GM19455 (cell line): ENCODE results near the gene PEPD.
"Not testable (repeated sequence)": the region's sequence is repeated elsewhere in the genome, so short reads cannot be mapped to it uniquely, and the experiment has no call there.

Source experiments
- ATAC-seq: cut with Tn5 transposase; IDR thresholded peaks from one replicate; pipeline ENCODE4 v1.9.1; 2021; ENCODE audit not compliant: unreplicated experiment

The PEPD gene

GRCh38 chr19:33521480-33522370 is at the start of gene PEPD:
TSS of gene PEPD (minus strand) at chr19:33521791. CDS start at chr19:33521760, 31 bp downstream.
- peak; percentile 84 for ATAC-seq

- no peak for ATAC-seq
These were observed 48.2 kb upstream of the PEPD start for GRCh38 chr19:33569821-33570220.

- no peak for ATAC-seq
These were observed 47.1 kb upstream of the PEPD start for GRCh38 chr19:33568706-33569105.

- ATAC-seq: no peak
These were observed 43.3 kb upstream of the PEPD start for GRCh38 chr19:33564836-33565338.

- no peak for ATAC-seq
These were observed 41.0 kb upstream of the PEPD start for GRCh38 chr19:33562636-33563035.

GRCh38 chr19:33561666-33562065 is 40.1 kb upstream of the PEPD start:
- not testable (repeated sequence) for ATAC-seq

- ATAC-seq: no peak
These were observed 39.7 kb upstream of the PEPD start for GRCh38 chr19:33561261-33561660.

GRCh38 chr19:33559996-33560395 is 38.4 kb upstream of the PEPD start:
- no peak for ATAC-seq

- no peak for ATAC-seq
These were observed 37.3 kb upstream of the PEPD start for GRCh38 chr19:33558856-33559255.

- ATAC-seq: no peak
These were observed 36.6 kb upstream of the PEPD start for GRCh38 chr19:33558151-33558550.

GRCh38 chr19:33557720-33558119 is 36.1 kb upstream of the PEPD start:
- no peak for ATAC-seq

GRCh38 chr19:33557196-33557595 is 35.6 kb upstream of the PEPD start:
- no peak for ATAC-seq

- ATAC-seq: no peak
These were observed 34.7 kb upstream of the PEPD start for GRCh38 chr19:33556261-33556660.

- ATAC-seq: not testable (repeated sequence)
These were observed 34.1 kb upstream of the PEPD start for GRCh38 chr19:33555726-33556125.

- ATAC-seq: no peak
These were observed 33.2 kb upstream of the PEPD start for GRCh38 chr19:33554821-33555220.

GRCh38 chr19:33554391-33554790 is 32.8 kb upstream of the PEPD start:
- no peak for ATAC-seq

GRCh38 chr19:33553530-33554310 is 32.1 kb upstream of the PEPD start:
- no peak for ATAC-seq

GRCh38 chr19:33552928-33553279 is 31.3 kb upstream of the PEPD start:
- ATAC-seq: no peak

GRCh38 chr19:33552191-33552927 is 30.8 kb upstream of the PEPD start:
- ATAC-seq: no peak

- ATAC-seq: no peak
These were observed 30.1 kb upstream of the PEPD start for GRCh38 chr19:33551676-33552075.

GRCh38 chr19:33550768-33551167 is 29.2 kb upstream of the PEPD start:
- ATAC-seq: no peak
